ENCODE data around the gene KDF1.

KDF1 gene

DNA sequence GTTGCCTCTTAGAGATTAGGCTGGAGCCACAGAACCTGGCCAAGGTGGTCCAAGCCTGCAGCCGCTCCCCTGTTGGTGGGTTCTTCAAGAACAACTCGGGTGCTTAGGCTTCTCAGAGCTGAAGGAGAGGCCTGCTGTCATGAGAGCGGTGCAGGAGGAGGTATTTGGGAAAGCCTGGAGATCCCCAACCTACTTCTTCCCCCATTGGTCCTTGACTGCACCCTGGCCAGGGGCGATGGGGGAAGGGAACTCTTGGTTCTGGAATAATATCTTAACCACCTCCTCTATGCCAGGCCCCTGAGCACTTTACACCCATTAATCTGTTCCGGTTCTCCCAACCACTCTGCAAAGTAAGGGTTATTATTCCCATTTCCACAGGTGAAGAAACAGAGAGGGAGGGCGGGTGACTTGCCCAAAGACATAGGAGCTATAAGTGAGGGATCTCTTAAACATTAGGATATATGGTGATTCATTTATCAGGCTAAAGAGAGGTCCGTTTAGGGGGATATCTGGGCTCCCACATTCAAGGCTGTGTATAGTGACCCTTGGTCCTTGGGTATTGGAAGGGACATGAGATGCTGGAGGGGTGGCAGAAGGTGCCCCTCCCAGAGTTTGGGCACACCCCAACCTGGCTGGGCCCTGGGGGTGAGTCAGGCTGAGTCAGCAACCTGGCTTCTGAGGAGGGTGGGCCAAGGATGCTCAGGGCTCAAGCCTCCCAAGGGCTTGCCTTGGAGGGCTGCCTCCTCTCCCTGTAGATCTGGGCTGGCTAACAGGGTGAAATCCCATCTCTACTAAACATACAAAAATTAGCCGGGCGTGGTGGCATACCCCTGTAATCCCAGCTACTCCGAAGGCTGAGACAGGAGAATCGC is 38.4 kb upstream of the KDF1 start:
- Histone ChIP-seq H3K79me2 (ENCODE audit: insufficient read depth, low read length) (no peaks in the 10 kb centered on the region), H3K4me1 (ENCODE audit: insufficient read depth, low read length, severe bottlenecking) (peaks cover 8% of the 10 kb centered on the region), H3K9ac (ENCODE audit: low read length) (no peak overlapping the region), H3K9me3 (ENCODE audit: low read length) (no peaks in the 10 kb centered on the region), H3F3A (ENCODE audit: insufficient read depth, low read length) (no peaks in the 10 kb centered on the region), H3K27me3 (ENCODE audit: insufficient read depth, low read length) (no peaks in the 10 kb centered on the region), H3K4me2 (ENCODE audit: low read length) (no peak overlapping the region), H3K9me2 (ENCODE audit: low read depth, low read length) (no peaks in the 10 kb centered on the region), H2AFZ (ENCODE audit: low read length) (no peak overlapping the region), H3K36me3 (ENCODE audit: insufficient read depth, low read length) (no peaks in the 10 kb centered on the region), H3K4me3 (ENCODE audit: low read depth, low read length, poor library complexity, severe bottlenecking) (no peak overlapping the region), H4K20me1 (ENCODE audit: insufficient read depth, low read length) (no peaks in the 10 kb centered on the region), H3K27ac (ENCODE audit: low read depth, low read length, poor library complexity, severe bottlenecking) (no peak overlapping the region)
- TF ChIP-seq EZH2 (IDR thresholded peaks at IDR 0.05; ENCODE audit: borderline replicate concordance, low read length): no peak
- TF ChIP-seq, protein P1, sequence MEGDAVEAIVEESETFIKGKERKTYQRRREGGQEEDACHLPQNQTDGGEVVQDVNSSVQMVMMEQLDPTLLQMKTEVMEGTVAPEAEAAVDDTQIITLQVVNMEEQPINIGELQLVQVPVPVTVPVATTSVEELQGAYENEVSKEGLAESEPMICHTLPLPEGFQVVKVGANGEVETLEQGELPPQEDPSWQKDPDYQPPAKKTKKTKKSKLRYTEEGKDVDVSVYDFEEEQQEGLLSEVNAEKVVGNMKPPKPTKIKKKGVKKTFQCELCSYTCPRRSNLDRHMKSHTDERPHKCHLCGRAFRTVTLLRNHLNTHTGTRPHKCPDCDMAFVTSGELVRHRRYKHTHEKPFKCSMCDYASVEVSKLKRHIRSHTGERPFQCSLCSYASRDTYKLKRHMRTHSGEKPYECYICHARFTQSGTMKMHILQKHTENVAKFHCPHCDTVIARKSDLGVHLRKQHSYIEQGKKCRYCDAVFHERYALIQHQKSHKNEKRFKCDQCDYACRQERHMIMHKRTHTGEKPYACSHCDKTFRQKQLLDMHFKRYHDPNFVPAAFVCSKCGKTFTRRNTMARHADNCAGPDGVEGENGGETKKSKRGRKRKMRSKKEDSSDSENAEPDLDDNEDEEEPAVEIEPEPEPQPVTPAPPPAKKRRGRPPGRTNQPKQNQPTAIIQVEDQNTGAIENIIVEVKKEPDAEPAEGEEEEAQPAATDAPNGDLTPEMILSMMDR (IDR thresholded peaks at IDR 0.05; ENCODE audit: low read length): no peak

DNA sequence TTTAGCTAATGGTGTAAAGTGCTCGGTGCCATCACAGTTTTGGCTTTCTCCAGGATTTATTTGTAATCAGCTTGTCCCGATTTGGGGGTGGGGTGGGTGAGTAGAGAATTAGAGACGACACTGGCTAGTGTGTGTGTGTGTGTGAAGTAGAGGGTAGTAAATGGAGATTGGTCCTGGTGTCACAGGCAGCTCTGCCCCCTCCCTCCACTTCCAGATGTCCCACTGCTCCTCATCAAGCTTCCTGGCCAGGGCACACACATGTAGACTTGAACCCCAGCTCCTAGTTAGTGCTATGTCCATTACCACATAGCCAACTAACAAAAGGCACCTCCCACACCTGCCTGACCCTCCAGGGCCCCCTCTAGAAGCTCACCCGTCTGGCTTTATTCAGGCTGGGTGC is 36.4 kb upstream of the KDF1 start:
- H2AFZ ChIP-seq (ENCODE audit: low read length): no peak overlapping the region
- no peak overlapping the region for H3K4me2 ChIP-seq (ENCODE audit: low read length)
- peaks cover 3% of the 10 kb centered on the region for H3K27me3 ChIP-seq (ENCODE audit: insufficient read depth, low read length)
- H4K20me1 ChIP-seq (ENCODE audit: insufficient read depth, low read length): no peaks in the 10 kb centered on the region
- H3K4me1 ChIP-seq (ENCODE audit: insufficient read depth, low read length, severe bottlenecking): peaks cover 14% of the 10 kb centered on the region
- H3K27ac ChIP-seq (ENCODE audit: low read depth, low read length, poor library complexity, severe bottlenecking): no peak overlapping the region
- no peaks in the 10 kb centered on the region for H3K9me3 ChIP-seq (ENCODE audit: low read length)
- TF ChIP-seq EZH2 (IDR thresholded peaks at IDR 0.05; ENCODE audit: borderline replicate concordance, low read length): no peak
- TF ChIP-seq, protein P1 (IDR thresholded peaks at IDR 0.05; ENCODE audit: low read length): no peak
- no peak overlapping the region for H3K9ac ChIP-seq (ENCODE audit: low read length)
- no peaks in the 10 kb centered on the region for H3F3A ChIP-seq (ENCODE audit: insufficient read depth, low read length)
- no peak overlapping the region for H3K4me3 ChIP-seq (ENCODE audit: low read depth, low read length, poor library complexity, severe bottlenecking)
- H3K36me3 ChIP-seq (ENCODE audit: insufficient read depth, low read length): no peaks in the 10 kb centered on the region
- H3K79me2 ChIP-seq (ENCODE audit: insufficient read depth, low read length): no peaks in the 10 kb centered on the region
- no peaks in the 10 kb centered on the region for H3K9me2 ChIP-seq (ENCODE audit: low read depth, low read length)

DNA sequence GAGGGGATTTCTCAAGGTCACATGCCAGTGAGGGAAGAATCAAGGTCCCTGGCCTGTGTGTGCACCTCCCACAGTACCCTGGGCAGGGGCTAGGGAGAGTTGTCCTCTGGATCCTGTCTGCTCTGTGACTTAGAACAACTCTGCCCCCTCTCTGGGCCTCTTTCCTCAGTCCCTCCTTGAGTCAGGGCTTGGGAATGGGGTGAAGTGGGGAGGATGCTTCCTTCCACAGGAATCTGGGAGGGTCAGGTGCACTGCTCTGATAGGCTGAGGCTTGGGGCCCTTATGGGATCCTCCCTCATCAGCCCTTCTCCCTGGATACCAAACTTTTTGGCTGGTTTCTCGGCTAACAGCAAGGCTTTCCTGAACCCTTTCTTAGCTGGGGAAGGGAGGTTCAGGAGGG is 35.8 kb upstream of the KDF1 start:
- Histone ChIP-seq H2AFZ (ENCODE audit: low read length) (no peak overlapping the region), H3K9me3 (ENCODE audit: low read length) (no peaks in the 10 kb centered on the region), H3K27me3 (ENCODE audit: insufficient read depth, low read length) (peaks cover 8% of the 10 kb centered on the region), H3K4me2 (ENCODE audit: low read length) (no peak overlapping the region), H3K9me2 (ENCODE audit: low read depth, low read length) (no peaks in the 10 kb centered on the region), H4K20me1 (ENCODE audit: insufficient read depth, low read length) (no peaks in the 10 kb centered on the region), H3K36me3 (ENCODE audit: insufficient read depth, low read length) (no peaks in the 10 kb centered on the region), H3K4me3 (ENCODE audit: low read depth, low read length, poor library complexity, severe bottlenecking) (no peak overlapping the region), H3K9ac (ENCODE audit: low read length) (no peak overlapping the region), H3F3A (ENCODE audit: insufficient read depth, low read length) (no peaks in the 10 kb centered on the region), H3K4me1 (ENCODE audit: insufficient read depth, low read length, severe bottlenecking) (peaks cover 14% of the 10 kb centered on the region), H3K27ac (ENCODE audit: low read depth, low read length, poor library complexity, severe bottlenecking) (no peak overlapping the region), H3K79me2 (ENCODE audit: insufficient read depth, low read length) (no peaks in the 10 kb centered on the region)
- TF ChIP-seq, protein P1 (IDR thresholded peaks at IDR 0.05; ENCODE audit: low read length): no peak
- no peak for TF ChIP-seq EZH2 (IDR thresholded peaks at IDR 0.05; ENCODE audit: borderline replicate concordance, low read length)
